Measurements from ENCODE around the gene KRT83. TPM values are rescaled to one million over a fixed set of nuclear protein-coding genes. Genes with fewer than 3 reads are reported as not detected.

The KRT83 gene
- total RNA-seq, 1 donor from 2014 or later, result not detected

GRCh38 chr12:52314511-52314910 is 6.7 kb downstream of the KRT83 start:
- Mint-ChIP-seq H3K4me1 (ENCODE audit: unreplicated experiment) (no peaks in the 10 kb centered on the region), H3K27ac (no peak overlapping the region), H3K9me3 (no peaks in the 10 kb centered on the region), H3K4me3 (no peak overlapping the region), H3K27me3 (peaks cover 60% of the 10 kb centered on the region), H3K36me3 (no peaks in the 10 kb centered on the region)
- TF ChIP-seq, protein P1, sequence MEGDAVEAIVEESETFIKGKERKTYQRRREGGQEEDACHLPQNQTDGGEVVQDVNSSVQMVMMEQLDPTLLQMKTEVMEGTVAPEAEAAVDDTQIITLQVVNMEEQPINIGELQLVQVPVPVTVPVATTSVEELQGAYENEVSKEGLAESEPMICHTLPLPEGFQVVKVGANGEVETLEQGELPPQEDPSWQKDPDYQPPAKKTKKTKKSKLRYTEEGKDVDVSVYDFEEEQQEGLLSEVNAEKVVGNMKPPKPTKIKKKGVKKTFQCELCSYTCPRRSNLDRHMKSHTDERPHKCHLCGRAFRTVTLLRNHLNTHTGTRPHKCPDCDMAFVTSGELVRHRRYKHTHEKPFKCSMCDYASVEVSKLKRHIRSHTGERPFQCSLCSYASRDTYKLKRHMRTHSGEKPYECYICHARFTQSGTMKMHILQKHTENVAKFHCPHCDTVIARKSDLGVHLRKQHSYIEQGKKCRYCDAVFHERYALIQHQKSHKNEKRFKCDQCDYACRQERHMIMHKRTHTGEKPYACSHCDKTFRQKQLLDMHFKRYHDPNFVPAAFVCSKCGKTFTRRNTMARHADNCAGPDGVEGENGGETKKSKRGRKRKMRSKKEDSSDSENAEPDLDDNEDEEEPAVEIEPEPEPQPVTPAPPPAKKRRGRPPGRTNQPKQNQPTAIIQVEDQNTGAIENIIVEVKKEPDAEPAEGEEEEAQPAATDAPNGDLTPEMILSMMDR (conservative IDR thresholded peaks at IDR 0.05), result no peak
- no peak for DNase-seq (ENCODE audit: extremely low spot score, unreplicated experiment)

GRCh38 chr12:52313926-52314325 is 7.3 kb downstream of the KRT83 start:
- no peak for DNase-seq (ENCODE audit: extremely low spot score, unreplicated experiment)
- TF ChIP-seq, protein P1 (conservative IDR thresholded peaks at IDR 0.05), result no peak
- no peak overlapping the region for H3K4me3 Mint-ChIP-seq
- H3K27me3 Mint-ChIP-seq, result peaks cover 60% of the 10 kb centered on the region
- H3K4me1 Mint-ChIP-seq (ENCODE audit: unreplicated experiment), result peaks cover 1% of the 10 kb centered on the region
- H3K27ac Mint-ChIP-seq, result no peak overlapping the region
- no peaks in the 10 kb centered on the region for H3K9me3 Mint-ChIP-seq
- H3K36me3 Mint-ChIP-seq, result no peaks in the 10 kb centered on the region

DNA sequence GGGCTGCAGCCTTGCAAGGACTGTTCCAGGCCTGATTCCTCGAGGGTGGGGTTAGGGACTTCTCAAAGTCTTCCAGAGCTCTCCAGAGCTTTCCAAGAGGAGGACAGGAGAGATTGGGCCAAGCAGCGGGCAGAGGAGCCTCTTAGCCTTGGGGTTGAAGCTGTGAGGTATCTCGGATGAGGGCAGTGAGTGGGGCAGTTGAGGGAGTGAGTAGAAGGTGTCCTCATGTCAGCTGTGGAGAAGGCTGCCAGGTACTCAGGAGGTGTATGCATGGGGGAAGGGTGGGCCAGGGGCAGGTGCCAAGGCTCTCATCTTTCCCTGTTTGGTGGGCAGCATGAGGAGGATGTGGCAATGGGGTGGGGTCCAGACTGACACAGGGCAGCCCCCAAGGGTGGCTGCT is 7.7 kb downstream of the KRT83 start:
- Mint-ChIP-seq H3K4me1 (ENCODE audit: unreplicated experiment) (peaks cover 4% of the 10 kb centered on the region), H3K27me3 (peaks cover 61% of the 10 kb centered on the region), H3K27ac (no peak overlapping the region), H3K36me3 (no peaks in the 10 kb centered on the region), H3K9me3 (no peaks in the 10 kb centered on the region), H3K4me3 (no peak overlapping the region)
- TF ChIP-seq, protein P1 (conservative IDR thresholded peaks at IDR 0.05), result no peak
- no peak for DNase-seq (ENCODE audit: extremely low spot score, unreplicated experiment)

DNA sequence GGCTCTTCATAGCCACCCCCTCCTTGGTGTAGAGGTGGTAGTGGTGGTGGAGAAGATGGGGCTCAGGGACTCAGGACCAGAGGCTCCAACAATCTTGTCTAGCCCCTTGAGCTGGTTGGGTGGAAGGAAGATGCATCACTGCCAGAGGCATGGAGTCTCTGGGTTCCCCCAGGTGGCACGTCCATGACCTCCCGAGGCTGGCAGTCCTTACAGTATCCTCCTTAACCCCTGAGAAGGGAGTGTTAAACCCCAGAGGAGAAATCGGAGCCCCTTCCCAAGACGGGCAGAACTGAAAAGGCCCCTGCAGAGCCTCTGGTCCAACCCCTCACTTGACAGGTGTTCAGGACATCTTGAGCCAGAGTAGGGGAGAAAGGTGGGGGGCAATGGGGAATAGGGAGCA is 9.1 kb downstream of the KRT83 start:
- TF ChIP-seq, protein P1 (conservative IDR thresholded peaks at IDR 0.05), result no peak
- Mint-ChIP-seq H3K4me1 (ENCODE audit: unreplicated experiment) (peaks cover 4% of the 10 kb centered on the region), H3K36me3 (no peaks in the 10 kb centered on the region), H3K27ac (no peak overlapping the region), H3K9me3 (no peaks in the 10 kb centered on the region), H3K27me3 (peaks cover 72% of the 10 kb centered on the region), H3K4me3 (no peak overlapping the region)
- no peak for DNase-seq (ENCODE audit: extremely low spot score, unreplicated experiment)

- DNase-seq (ENCODE audit: extremely low spot score, unreplicated experiment), result no peak
- no peaks in the 10 kb centered on the region for H3K36me3 Mint-ChIP-seq
- no peak overlapping the region for H3K4me3 Mint-ChIP-seq
- no peak overlapping the region for H3K27ac Mint-ChIP-seq
- no peaks in the 10 kb centered on the region for H3K9me3 Mint-ChIP-seq
- peaks cover 4% of the 10 kb centered on the region for H3K4me1 Mint-ChIP-seq (ENCODE audit: unreplicated experiment)
- TF ChIP-seq, protein P1 (conservative IDR thresholded peaks at IDR 0.05), result no peak
- peaks cover 80% of the 10 kb centered on the region for H3K27me3 Mint-ChIP-seq
Measured at GRCh38 chr12:52311285-52311648, 9.9 kb downstream of the KRT83 start.
